H1 (cell line): ENCODE data around the gene YIPF3. TPM values are rescaled to one million over a fixed set of nuclear protein-coding genes. Genes with fewer than 3 reads are reported as not detected.

ENCODE experiments used
- CTCF ChIA-PET: fragments of 300-600 bp; sonication (Branson Sonifier 250); formaldehyde crosslinking; loops from one replicate; lab custom pipeline; 2021; ENCODE audit not compliant: partially characterized antibody; lab: Charles Lee
- POLR2A ChIA-PET: fragments of 300-600 bp; sonication (Branson Sonifier 250); formaldehyde crosslinking; loops from one replicate; lab custom pipeline; 2021; ENCODE audit warnings: inconsistent platforms; ENCODE audit not compliant: partially characterized antibody; lab: Charles Lee
- DNase-seq, 2 experiments: peaks; one replicate each; pipeline versions ENCODE4 v3.0.0 to v3.0.0-alpha.2; 2010 to 2022; ENCODE audit warnings: low spot score in 2 of 2, low read depth in 1 of 2, mixed read lengths in 1 of 2
- FAIRE-seq: peaks from 2 replicates; lab custom pipeline; 2011; peaks lifted over from hg19 to GRCh38; lab: Jason Lieb, UNC
- H2AFZ ChIP-seq: 2 replicates; pipeline ENCODE4 v1.8.1; 2012; ENCODE audit warnings: low read length, inconsistent platforms
- H2AK5ac ChIP-seq: 2 replicates; pipeline ENCODE4 v1.6.1; 2013; ENCODE audit warnings: low read depth, low read length
- H2BK120ac ChIP-seq: replicated peaks from 2 replicates; pipeline ENCODE3; 2013; ENCODE audit warnings: low read depth, low read length, inconsistent platforms
- H2BK12ac ChIP-seq: 2 replicates; pipeline ENCODE4 v1.6.1; 2013; ENCODE audit warnings: low read depth, low read length
- H2BK15ac ChIP-seq: 2 replicates; pipeline ENCODE4 v1.6.1; 2013; ENCODE audit warnings: low read length
- H2BK20ac ChIP-seq: 2 replicates; pipeline ENCODE4 v1.6.1; 2013; ENCODE audit warnings: low read length
- H2BK5ac ChIP-seq: 2 replicates; pipeline ENCODE4 v1.6.1; 2013; ENCODE audit warnings: low read depth, low read length
- H3K14ac ChIP-seq: 2 replicates; pipeline ENCODE4 v1.6.1; 2013; ENCODE audit warnings: inconsistent platforms; ENCODE audit not compliant: insufficient read length
- H3K18ac ChIP-seq: 2 replicates; pipeline ENCODE4 v1.6.1; 2013; ENCODE audit warnings: low read length; ENCODE audit errors: extremely low read depth
- H3K23ac ChIP-seq: 2 replicates; pipeline ENCODE4 v1.6.1; 2013; ENCODE audit warnings: inconsistent platforms; ENCODE audit not compliant: insufficient read length
- H3K23me2 ChIP-seq: 2 replicates; pipeline ENCODE4 v1.6.1; 2013; ENCODE audit warnings: low read depth, low read length
- H3K27ac ChIP-seq: 2 replicates; pipeline ENCODE4 v1.6.1; 2011; ENCODE audit warnings: low read depth, low read length, inconsistent platforms
- H3K27me3 ChIP-seq, 4 experiments: replicated peaks in 1 of 4; 1 replicate in 1 of 4; 2 replicates in 3 of 4; pipeline versions ENCODE4 v1.6.1 to v1.8.1; 2011 to 2013; ENCODE audit warnings: low read length in 3 of 4, mild to moderate bottlenecking in 3 of 4, inconsistent platforms in 2 of 4, mixed read lengths in 2 of 4, moderate library complexity in 1 of 4; ENCODE audit not compliant: control insufficient read depth in 3 of 4, insufficient read depth in 3 of 4; ENCODE audit errors: extremely low read depth in 1 of 4
- H3K36me3 ChIP-seq, 4 experiments: 2 replicates each; pipeline versions ENCODE4 v1.6.1 to v1.8.1; 2011 to 2013; ENCODE audit warnings: mild to moderate bottlenecking in 4 of 4, low read length in 3 of 4, moderate library complexity in 2 of 4, control low read depth in 1 of 4, inconsistent platforms in 1 of 4; ENCODE audit not compliant: insufficient read depth in 4 of 4, control insufficient read depth in 2 of 4
- H3K4ac ChIP-seq: replicated peaks from 2 replicates; pipeline ENCODE3; 2013; ENCODE audit warnings: low read length, low read depth, mixed read lengths, inconsistent platforms; ENCODE audit not compliant: insufficient read length
- H3K4me1 ChIP-seq, 4 experiments: replicated peaks in 1 of 4; 1 replicate in 1 of 4; 2 replicates in 3 of 4; pipeline versions ENCODE4 v1.6.1 to v1.8.1; 2011 to 2013; ENCODE audit warnings: low read length in 3 of 4, inconsistent platforms in 2 of 4, mixed read lengths in 1 of 4; ENCODE audit not compliant: insufficient read depth in 4 of 4, control insufficient read depth in 3 of 4
- H3K4me2 ChIP-seq, 2 experiments: 2 replicates each; pipeline versions ENCODE4 v1.6.1 to v1.8.1; 2011 to 2013; ENCODE audit warnings: low read depth in 2 of 2, low read length in 2 of 2, control low read depth in 1 of 2, inconsistent platforms in 1 of 2, mild to moderate bottlenecking in 1 of 2; ENCODE audit not compliant: insufficient read depth in 1 of 2
- H3K4me3 ChIP-seq, 4 experiments: fragments of 200-600, 300-600 bp in 1 of 4; sonication (generic), shearing (Covaris generic), sonication (Bioruptor Twin) in 1 of 4; 2 replicates each; pipeline versions ENCODE4 v1.5.1 to v1.8.1; 2011 to 2016; ENCODE audit warnings: low read length in 4 of 4, low read depth in 3 of 4, control low read depth in 2 of 4, inconsistent platforms in 2 of 4, mild to moderate bottlenecking in 2 of 4, mixed read lengths in 1 of 4, moderate library complexity in 1 of 4; ENCODE audit not compliant: insufficient read depth in 2 of 4; ENCODE audit errors: extremely low read depth in 1 of 4
- H3K56ac ChIP-seq: replicated peaks from 2 replicates; pipeline ENCODE3; 2013; ENCODE audit warnings: low read depth, mild to moderate bottlenecking, mixed read lengths, low read length, inconsistent platforms; ENCODE audit not compliant: insufficient read length
- H3K79me1 ChIP-seq: 2 replicates; pipeline ENCODE4 v1.6.1; 2013; ENCODE audit warnings: low read depth, low read length, control low read depth
- H3K79me2 ChIP-seq, 2 experiments: 2 replicates each; pipeline versions ENCODE4 v1.6.1 to v1.8.1; 2012 to 2013; ENCODE audit warnings: low read length in 2 of 2, mild to moderate bottlenecking in 2 of 2, inconsistent platforms in 1 of 2; ENCODE audit not compliant: insufficient read depth in 2 of 2, control insufficient read depth in 1 of 2
- H3K9ac ChIP-seq, 4 experiments: replicated peaks in 1 of 4; 1 replicate in 1 of 4; 2 replicates in 3 of 4; pipeline versions ENCODE4 v1.6.1 to v1.8.1; 2011 to 2013; ENCODE audit warnings: low read depth in 3 of 4, low read length in 3 of 4, control low read depth in 2 of 4, mild to moderate bottlenecking in 2 of 4, moderate library complexity in 2 of 4, inconsistent platforms in 1 of 4; ENCODE audit errors: extremely low read depth in 1 of 4
- H3K9me3 ChIP-seq, 2 experiments: 2 replicates each; pipeline versions ENCODE4 v1.6.1 to v1.8.1; 2012 to 2013; ENCODE audit warnings: mild to moderate bottlenecking in 2 of 2, moderate library complexity in 2 of 2, control low read depth in 1 of 2, inconsistent platforms in 1 of 2, low read depth in 1 of 2, low read length in 1 of 2, mixed read lengths in 1 of 2; ENCODE audit not compliant: insufficient read depth in 2 of 2
- H4K20me1 ChIP-seq, 2 experiments: replicated peaks in 1 of 2; 2 replicates each; pipeline versions ENCODE3 to v1.8.1; 2011 to 2013; ENCODE audit warnings: inconsistent platforms in 2 of 2, low read length in 2 of 2, mild to moderate bottlenecking in 1 of 2; ENCODE audit not compliant: insufficient read depth in 2 of 2, control insufficient read depth in 1 of 2
- H4K5ac ChIP-seq: 2 replicates; pipeline ENCODE4 v1.6.1; 2013; ENCODE audit warnings: low read length, low read depth, mixed read lengths, inconsistent platforms; ENCODE audit not compliant: insufficient read length
- H4K8ac ChIP-seq: 2 replicates; pipeline ENCODE4 v1.8.0; 2013; ENCODE audit warnings: mild to moderate bottlenecking, moderate library complexity, low read length, inconsistent platforms; ENCODE audit not compliant: insufficient read depth; ENCODE audit errors: extremely low read depth
- H4K91ac ChIP-seq: replicated peaks from 2 replicates; pipeline ENCODE3; 2013; ENCODE audit warnings: low read length, mixed read lengths, inconsistent platforms; ENCODE audit not compliant: insufficient read length
- CTCF ChIP-seq, 3 experiments: IDR thresholded peaks; 1 replicate in 2 of 3; 2 replicates in 1 of 3; pipeline versions ENCODE4 v1.5.1 to v1.6.1; 2011; ENCODE audit warnings: low read length in 3 of 3, mild to moderate bottlenecking in 3 of 3, inconsistent platforms in 2 of 3, low read depth in 1 of 3, moderate library complexity in 1 of 3; ENCODE audit not compliant: insufficient read depth in 1 of 3; ENCODE audit errors: control extremely low read depth in 1 of 3
- FOSL1 ChIP-seq: IDR thresholded peaks from 2 replicates; pipeline ENCODE4 v1.6.1; 2011; ENCODE audit warnings: mild to moderate bottlenecking, low read depth, low read length, moderate library complexity; ENCODE audit not compliant: insufficient read depth
- RAD21 ChIP-seq, 2 experiments: IDR thresholded peaks in 1 of 2; conservative IDR thresholded peaks in 1 of 2; 2 replicates each; pipeline ENCODE4 v1.6.1; 2011; ENCODE audit warnings: low read depth in 2 of 2, low read length in 2 of 2, improper control_type of control experiment in 1 of 2, inconsistent platforms in 1 of 2, mild to moderate bottlenecking in 1 of 2, moderate library complexity in 1 of 2
- WGBS, 2 experiments: shearing (Covaris generic) in 1 of 2; methylation state at CpG; one replicate each; pipeline versions ENCODE4 v1.1.6 to v1.1.7; 2013 to 2015; ENCODE audit warnings: low lambda C conversion rate in 2 of 2, mixed read lengths in 2 of 2, inconsistent platforms in 1 of 2, low coverage in 1 of 2, missing lambda C conversion rate in 1 of 2; ENCODE audit not compliant: insufficient replicate concordance in 2 of 2, insufficient coverage in 1 of 2, insufficient read length in 1 of 2; ENCODE audit errors: extremely low coverage in 1 of 2, missing lambda C conversion rate in 1 of 2; 5-methylcytosine and 5-hydroxymethylcytosine counted together
- polyA plus RNA-seq, 7 experiments: library from polyadenylated mRNA; depleted of rRNA in 3 of 7; stranded (reverse) in 5 of 7; unstranded in 2 of 7; fragments of >200 nt in 5 of 7; fragments of 200-250 nt in 2 of 7; gene quantifications; 1 replicate in 5 of 7; 2 replicates in 1 of 7; 4 replicates in 1 of 7; pipeline versions ENCODE4 v1.2.1 to v1.2.3, GENCODE V29; 2011 to 2013; ENCODE audit warnings: missing spikeins in 2 of 7, mixed read lengths in 2 of 7
- total RNA-seq: library from RNA; stranded (reverse); fragmentation: NEBNext Ultra II Directional; extraction: Animal tissue kit (Norgen Biotek cat#: 25700); gene quantifications from 2 replicates; pipeline ENCODE4 v1.2.1, GENCODE V29; 2021

Gene YIPF3
- total and polyA plus RNA-seq, 2 of the 8 experiments (the other 6 are each of a cell fraction or from before 2014, with no cell fraction given) = 77.2 to 225 TPM

GRCh38 chr6:43505718-43506117 is 11.0 kb downstream of the YIPF3 start:
- CTCF ChIA-PET = interaction anchor here (0.7 to 31.7 kb wide), 22 partner anchors 9 to 289 kb away, joined by 3 to 536 read pairs (median 7); partner anchors contain the start of genes ABCC10, DLK2, DNPH1 and POLR1C
- no peak overlapping the region for H2BK20ac ChIP-seq
- H2BK120ac ChIP-seq = no peak overlapping the region
- H4K91ac ChIP-seq = no peak overlapping the region
- peaks cover 0 to 10% (median 7%) of the 10 kb centered on the region in 4 experiments; a peak in 5 of 7 replicates for H3K4me1 ChIP-seq
- no peak overlapping the region for H2AK5ac ChIP-seq
- peaks cover 0 to 19% (median 15%) of the 10 kb centered on the region in 4 experiments; a peak in 5 of 7 replicates for H3K27me3 ChIP-seq
- H3K18ac ChIP-seq = no peak overlapping the region
- H2BK15ac ChIP-seq = no peak overlapping the region
- peak in 2 of 3 experiments; percentile 14 to 21; a peak in 2 of 4 replicates for TF ChIP-seq CTCF (IDR thresholded peaks at IDR 0.05; ENCODE audit: control extremely low read depth in 1 of 3, insufficient read depth in 1 of 3, low read depth in 1 of 3, low read length in 3 of 3)
- no peak for TF ChIP-seq FOSL1
- TF ChIP-seq RAD21 (IDR thresholded peaks at IDR 0.05 in 1 of 2, conservative IDR thresholded peaks at IDR 0.05 in 1 of 2; ENCODE audit: low read depth in 2 of 2, low read length in 2 of 2) = peak; percentile 4 to 30; a peak in 1 of 4 replicates
- TF ChIP-seq, all 59 proteins: peak for 2
- Histone ChIP-seq H2BK12ac (no peak overlapping the region), H3K27ac (no peak overlapping the region), H3K9me3 (no peaks in the 10 kb centered on the region), H3K4me3 (no peak overlapping the region), H4K8ac (no peak overlapping the region; the same call in 1 of the 2 replicates), H2BK5ac (no peak overlapping the region), H3K79me1 (no peaks in the 10 kb centered on the region), H2AFZ (no peak overlapping the region), H3K36me3 (peaks cover 8 to 26% (median 21%) of the 10 kb centered on the region in 4 experiments; a peak in 7 of 8 replicates), H3K4me2 (no peak overlapping the region), H4K20me1 (peaks cover 2 to 16% of the 10 kb centered on the region in 2 experiments), H3K79me2 (no peaks in the 10 kb centered on the region), H4K5ac (no peak overlapping the region), H3K4ac (no peak overlapping the region), H3K23ac (no peak overlapping the region), H3K14ac (no peak overlapping the region), H3K23me2 (peaks cover 12% of the 10 kb centered on the region), H3K56ac (no peak overlapping the region), H3K9ac (no peak overlapping the region)
- POLR2A ChIA-PET = interaction anchor here (1.0 to 12.6 kb wide), 9 partner anchors 11 to 79 kb away, joined by 3 to 147 read pairs (median 7); partner anchors contain the start of genes ABCC10, DLK2, POLR1C and TJAP1
- no peak for DNase-seq
- FAIRE-seq = no peak
- 96% methylated on average over 6 of the region's 6 CpGs; no CpG with 5 or more reads in 1 of the 2 experiments for WGBS, 2 experiments
